Activated CD8-positive, alpha-beta memory T cell treated with anti-CD3 and anti-CD28 coated beads for 4 hours (primary cell): ENCODE data around the gene ATP2C1.

ENCODE experiments used
- DNase-seq, 2 donors: peaks; one replicate each; pipeline ENCODE4 v3.0.0-alpha.2; 2020; ENCODE audit warnings: low read depth in 2 of 2

Gene ATP2C1

DNA sequence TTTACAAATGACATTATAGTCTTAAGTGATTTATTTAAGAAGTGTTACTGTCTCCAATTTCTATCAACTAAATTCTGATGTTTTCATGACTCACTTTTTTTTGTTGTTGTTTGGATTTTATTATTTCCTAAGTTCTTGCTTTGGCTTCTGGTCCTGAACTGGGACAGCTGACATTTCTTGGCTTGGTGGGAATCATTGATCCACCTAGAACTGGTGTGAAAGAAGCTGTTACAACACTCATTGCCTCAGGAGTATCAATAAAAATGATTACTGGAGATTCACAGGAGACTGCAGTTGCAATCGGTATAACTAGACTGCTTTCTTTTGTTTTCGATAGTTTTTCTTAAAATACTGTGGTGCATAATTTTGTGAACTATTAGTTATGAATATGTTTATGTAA is 85.2 kb downstream of the ATP2C1 start:
- no peak for DNase-seq

DNA sequence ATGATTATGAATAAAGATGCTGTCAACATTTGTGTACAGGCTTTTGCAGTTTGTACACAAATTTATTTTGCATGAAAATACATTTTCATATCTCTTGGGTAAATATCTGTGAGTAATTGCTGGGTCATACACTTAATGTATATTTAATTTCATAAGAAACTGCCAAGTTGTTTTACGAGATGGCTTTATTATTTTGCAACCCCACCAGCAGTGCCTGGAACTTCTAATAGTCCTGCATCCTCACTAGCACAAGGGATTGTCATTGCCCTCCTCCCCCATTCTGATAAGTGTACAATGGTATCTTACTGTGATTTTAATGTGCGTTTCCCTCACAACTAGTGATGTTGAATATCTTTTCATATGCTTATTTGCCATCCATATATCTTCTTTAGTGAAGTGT is 87.6 kb downstream of the ATP2C1 start:
- DNase-seq, result no peak

DNA sequence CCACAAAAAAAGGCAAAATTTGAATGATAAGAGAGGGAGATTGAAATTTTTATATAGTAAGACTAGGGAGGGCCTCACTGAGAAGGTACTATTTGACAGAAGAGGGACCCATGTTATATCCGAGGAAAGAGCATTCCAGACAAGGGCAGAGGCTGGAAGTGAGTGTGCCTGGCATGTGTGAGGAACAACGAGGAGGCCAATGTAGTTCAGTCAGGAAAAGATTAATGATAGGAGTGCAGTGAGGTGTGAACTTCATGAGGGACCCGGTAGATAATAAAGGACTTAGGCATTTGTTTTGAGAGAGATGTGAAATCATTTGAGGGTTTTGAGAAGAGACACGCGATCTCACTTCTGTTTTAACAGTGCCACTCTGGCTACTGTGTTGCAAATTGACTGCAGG is 96.4 kb downstream of the ATP2C1 start:
- DNase-seq, result no peak

DNA sequence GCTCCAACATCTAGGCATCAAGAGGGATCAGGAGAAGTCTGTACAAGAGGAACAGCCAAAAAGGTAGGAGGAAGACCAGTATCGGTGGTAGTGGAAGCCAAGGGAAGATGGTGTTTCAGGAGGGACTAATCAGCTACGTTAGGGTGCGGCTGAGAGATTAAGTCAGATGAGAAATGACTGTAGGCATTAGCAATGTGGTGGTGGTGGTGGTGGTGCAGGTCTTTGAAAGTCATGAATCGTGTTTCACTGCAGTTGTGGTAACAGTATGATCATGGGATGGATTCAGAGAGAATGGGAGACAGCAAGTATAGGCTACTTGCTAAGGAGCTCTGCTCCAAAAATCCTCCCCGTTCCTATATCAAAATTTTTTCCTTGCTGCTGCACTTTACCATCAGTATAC is 97.2 kb downstream of the ATP2C1 start:
- no peak for DNase-seq

DNA sequence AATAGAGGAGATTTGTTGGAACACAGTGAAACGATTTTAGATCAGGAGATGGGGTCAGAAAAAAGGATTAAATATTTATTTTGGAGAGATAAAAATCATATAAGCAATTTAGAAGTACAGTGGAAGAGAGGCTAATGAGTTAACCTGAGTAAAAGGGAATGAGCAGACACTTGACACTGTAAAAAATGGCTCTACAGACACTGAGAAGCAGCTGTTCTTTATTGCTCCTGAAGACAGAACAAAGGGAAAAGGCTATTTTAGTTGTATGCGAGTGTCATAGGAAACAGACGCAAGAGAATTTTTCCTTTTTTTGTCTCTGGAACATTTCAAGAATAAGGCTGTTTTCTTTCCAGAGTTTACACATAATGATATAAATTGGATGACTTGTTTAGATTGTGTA is 98.5 kb downstream of the ATP2C1 start:
- no peak for DNase-seq

DNA sequence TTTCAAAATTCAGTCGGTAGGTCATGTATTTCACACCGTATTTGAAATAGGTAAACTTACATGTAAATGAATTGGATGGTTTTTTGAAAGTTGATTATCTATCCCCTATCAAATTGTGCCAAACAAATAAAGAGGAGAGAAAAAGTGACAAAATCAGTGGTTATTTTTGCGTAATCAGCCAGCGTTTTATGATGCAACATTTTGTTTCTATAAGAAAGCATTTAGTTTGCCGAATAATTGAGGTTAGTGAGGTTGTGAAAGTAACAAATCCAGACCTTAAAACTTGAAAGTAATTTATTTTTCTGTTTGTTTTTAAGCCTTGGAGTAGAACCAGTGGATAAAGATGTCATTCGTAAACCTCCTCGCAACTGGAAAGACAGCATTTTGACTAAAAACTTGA is 103.4 kb downstream of the ATP2C1 start:
- DNase-seq, result no peak

DNA sequence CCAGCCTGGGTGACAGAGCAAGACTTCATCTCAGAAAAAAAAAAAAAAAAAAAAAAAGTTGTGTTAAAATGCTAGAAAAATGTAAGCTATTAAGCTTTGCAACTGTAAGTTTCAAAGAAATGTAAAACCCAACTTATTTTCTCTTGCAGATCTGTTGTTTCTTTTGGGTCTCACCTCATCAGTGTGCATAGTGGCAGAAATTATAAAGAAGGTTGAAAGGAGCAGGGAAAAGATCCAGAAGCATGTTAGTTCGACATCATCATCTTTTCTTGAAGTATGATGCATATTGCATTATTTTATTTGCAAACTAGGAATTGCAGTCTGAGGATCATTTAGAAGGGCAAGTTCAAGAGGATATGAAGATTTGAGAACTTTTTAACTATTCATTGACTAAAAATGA is 107.2 kb downstream of the ATP2C1 start:
- DNase-seq, result no peak

DNA sequence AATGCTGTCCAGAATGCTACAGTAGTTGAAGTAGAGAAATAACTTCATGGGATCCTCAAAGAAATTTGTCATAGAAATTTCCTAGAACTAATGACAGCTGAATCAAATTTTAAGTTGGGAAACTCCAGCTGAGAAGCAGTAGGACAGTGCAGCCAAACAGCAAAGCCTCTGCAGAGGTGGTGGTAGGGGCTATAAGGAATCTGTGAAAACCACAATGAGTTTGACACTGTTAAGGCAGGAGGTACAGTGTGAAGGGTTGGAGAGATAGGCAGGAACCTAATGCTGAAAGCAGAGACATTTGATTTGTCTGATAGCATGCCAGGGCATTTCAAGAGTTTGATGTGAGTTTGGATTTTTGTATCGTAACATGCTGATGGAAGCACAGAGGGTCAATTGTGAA is 110.7 kb downstream of the ATP2C1 start:
- DNase-seq, result no peak

DNA sequence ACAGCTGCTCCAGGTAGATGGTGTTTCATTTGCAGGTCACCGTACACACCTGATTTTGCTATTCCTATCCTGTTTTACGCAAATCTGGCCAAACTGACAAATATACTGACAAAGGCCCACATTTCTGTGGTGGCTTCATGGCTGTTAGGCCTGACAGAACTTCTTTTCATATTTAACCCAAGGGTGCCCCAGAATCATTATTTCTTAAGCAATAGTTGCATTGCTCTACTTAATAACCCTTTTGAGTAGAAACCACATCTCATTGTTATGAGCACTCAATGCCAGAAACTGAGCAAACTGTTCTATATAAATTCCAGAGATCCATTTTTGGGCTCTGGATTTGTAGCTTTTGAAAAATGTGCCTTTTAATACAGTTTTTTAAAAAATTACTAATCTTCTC is 113.4 kb downstream of the ATP2C1 start:
- DNase-seq, result no peak

DNA sequence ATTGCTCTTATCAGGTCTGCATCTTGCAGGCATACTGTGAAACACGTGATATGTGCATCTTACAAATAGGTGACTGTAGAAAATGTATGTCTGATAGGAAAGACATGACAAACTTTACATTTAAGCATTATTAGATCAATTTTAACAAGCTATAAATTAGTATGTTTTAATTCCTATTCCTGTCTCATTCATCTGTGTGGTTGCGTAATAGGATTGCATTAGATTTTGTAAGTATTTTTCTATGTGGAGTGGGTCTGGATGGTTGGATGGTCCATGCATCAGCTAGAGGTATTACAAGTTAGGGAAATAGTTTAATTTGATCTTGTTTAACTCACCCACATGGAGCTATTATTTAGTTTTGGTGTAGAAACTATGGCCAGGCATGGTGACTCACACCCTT is 113.9 kb downstream of the ATP2C1 start:
- DNase-seq, result no peak

DNA sequence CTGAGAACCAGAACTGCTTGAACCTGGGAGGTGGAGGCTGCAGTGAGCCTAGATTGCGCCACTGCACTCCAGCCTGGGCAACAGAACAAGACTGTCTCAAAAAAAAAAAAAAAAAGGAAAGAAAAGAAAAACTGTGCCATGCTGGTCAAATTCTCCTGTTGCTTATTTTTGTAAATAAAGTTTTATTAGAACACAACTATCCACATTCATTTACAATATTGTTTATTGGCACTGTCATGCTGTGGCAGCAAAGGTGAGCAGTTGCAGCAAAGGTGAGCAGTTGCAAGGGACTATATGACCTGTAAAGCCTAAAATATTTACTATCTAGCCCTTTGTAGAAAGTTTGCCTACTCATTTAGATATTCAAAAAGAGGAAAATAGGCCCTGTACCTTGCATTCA is 114.4 kb downstream of the ATP2C1 start:
- DNase-seq, result no peak

DNA sequence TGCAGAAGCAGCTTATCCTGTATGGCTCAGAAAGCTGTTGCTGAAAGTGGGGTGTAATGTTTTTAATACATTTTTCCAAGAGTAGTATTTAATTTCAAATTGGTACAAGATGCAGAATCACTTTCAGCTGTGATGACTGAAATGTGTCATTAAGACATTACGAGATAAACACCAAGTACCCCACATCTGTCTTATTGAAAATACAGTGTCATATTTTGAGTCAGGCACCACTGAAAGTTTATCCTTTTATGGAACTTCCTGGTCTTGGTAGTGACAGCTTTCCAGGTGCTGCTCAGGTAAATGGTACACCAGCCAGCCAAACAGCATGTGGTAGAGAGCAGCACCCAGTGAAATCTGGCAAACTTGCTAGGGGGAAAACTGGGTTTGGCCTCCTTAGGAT is 115.8 kb downstream of the ATP2C1 start:
- no peak for DNase-seq

DNA sequence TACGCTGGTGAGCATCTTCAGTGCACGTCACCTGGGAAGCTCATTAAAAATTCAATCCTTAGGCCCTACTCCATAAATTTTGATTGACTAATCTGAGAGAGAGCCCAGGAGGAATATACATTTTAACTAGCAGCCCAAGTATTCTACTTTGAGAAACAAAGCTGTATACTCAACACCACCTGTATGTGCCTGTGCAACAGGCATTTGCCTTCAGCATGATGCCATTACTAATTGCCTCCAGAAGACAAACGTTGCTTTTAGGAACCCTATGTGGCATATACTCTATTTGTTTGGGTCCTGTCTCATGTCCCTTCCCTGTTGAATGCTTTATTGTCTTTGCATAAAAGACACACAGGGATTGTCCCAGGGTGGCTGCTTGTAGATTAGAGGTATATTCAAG is 125.1 kb downstream of the ATP2C1 start:
- DNase-seq, result no peak

DNA sequence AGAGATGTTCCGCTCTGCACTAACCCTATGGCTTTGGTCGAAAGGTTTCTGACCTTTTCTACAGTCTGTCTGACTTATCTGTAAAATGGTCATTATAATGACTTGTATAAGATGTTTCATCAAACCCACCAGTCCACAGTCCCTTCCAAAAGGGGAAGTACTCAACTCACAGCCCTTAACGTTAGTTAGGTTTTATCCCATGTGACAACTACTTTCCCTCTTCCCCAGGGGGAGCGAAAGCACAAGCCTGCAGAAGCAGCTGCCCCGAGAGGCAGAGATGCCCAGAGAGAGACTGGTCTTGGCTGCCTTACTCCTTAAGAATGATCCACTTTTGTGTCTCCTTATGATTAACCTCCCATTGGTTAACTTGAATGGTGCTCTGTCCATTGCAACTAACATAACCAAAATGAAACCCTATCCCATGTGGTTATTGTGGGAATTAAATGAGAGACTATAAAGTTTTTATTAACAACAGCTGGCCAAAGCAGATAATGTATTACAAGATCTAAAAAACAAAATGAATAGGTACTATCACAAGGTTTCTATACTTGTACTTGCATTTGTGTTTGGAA is 126.3 kb downstream of the ATP2C1 start:
- DNase-seq, result no peak

DNA sequence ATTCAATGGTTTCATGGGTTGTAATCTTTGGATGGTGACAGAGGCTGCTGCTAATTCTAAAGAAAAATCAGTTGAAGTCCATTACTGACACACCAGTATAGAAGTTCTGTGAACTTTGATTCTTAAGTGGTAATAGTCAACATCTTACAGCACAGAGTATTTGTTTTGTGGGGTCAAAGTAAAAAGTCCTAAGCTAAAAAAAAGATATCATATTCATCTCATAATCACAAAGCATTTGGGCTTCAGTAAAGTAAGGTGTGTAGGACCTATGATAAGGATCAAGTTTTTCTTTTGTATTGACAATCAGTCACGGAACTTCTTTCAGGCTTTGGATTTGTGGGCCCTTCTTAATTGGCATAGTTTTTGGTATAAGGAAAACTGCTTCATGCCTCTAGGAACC is 131.7 kb downstream of the ATP2C1 start:
- DNase-seq, result no peak

DNA sequence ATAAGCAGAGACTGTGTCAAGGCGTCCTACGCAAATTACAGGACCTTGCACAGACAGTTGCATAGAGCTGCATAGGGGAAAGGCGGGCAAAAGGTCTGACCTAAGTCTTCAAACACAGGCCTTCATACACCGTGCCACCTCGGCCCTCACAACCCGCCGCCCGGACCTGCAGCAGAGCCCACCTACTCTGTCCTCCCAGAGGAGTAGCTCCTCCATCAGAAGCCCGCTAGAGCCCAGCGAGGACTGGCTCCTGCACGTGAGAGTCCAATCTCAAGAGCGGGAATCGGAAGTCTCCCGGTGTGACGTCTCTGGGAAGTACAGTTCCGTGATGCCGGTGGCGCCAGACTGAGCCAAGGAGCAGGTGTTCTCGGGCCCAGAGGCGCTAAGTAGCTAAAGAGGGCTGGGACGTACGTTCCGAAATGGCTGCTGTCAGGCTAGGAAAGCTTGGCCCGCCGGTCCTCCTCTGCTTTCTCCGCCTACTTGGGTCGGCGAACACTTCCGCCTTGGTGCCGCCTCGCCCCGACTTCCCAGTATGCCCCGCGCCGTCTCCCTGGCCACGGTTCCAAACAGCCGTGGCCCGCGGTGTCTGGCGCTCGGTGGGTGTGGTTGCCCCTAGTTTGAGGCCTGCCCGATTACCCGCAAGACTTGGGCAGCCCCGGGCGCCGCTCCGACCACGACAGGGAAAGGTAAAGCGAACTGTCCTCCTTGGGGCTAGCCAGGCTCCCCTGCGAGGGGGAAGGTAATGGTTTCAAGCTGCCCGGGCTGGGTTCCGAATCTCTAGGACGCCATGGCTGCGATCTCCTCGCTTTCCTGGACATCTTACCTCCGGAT is 132.7 kb downstream of the ATP2C1 start, which contains the start of the genes ASTE1 and NEK11:
TSS of gene ASTE1 (minus strand) at position 505 of the 831 bp plus-strand sequence. CDS start 1,519 bp downstream, outside the sequence.
TSS of gene NEK11 (plus strand) at position 557 of the 831 bp plus-strand sequence. CDS start 2,832 bp downstream, outside the sequence.
- peak; percentile 76 to 82 for DNase-seq

DNA sequence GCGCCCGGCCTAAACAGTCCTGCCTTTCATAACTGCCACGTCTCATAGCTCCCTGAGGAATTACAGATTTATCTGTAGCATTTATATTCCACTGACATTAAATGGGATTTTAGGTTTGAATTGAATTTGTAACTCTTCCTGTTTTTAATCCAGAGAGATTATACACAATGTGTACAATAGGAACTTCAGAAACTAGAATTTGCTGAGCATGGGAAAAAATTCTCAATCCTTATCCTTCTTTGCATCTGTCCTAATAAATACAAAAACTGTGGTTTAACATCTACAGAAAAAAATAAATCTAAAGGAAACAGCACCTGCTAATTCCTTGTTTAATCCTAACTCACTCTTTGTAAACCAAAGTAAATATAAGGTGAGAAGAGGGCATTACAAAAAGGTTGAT is 135.0 kb downstream of the ATP2C1 start:
- DNase-seq, result no peak

DNA sequence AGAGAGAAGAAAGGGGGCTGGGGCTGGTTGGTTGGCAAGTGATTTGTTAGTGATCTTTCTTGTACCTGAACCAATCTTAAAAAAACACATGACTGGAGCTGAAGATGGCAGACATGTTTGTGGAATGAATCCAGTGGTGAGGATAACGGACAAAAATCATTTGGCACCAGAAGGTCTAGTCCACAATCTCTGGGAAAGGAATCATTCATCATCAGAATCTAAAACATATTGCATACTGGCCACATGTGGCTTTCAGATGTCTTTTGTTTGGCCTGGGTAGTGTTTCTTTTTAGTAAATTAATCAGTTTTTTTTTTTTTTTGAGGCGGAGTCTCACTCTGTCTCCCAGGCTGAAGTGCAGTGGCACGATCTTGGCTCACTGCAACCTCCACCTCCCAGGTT is 137.8 kb downstream of the ATP2C1 start:
- DNase-seq, result no peak

DNA sequence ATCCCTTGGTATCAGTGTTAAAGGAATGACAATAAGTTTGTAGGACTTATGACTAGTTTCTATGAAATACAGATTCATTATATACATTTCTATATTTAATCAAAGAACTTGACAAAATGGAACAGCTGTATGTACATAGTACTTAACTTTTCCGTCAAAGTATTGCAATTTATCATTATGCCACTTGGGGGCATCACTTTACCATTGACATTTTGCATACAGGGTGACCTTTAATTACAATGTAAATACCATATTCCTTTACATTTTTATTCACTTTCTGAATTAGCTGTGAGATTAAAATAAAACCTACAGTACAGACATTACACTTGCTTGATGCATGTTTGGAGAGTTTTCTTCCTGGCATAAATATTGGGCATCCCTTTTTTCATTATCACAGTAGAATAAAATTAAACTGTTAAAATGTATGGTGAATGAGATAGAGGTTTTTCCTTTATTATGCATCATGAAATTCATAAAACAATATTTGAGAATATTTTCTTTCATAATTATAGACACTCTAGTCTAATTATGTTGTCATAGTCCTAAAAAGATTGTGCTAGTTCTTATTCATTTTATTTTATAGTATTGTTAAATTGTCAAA is 139.7 kb downstream of the ATP2C1 start:
- no peak for DNase-seq

DNA sequence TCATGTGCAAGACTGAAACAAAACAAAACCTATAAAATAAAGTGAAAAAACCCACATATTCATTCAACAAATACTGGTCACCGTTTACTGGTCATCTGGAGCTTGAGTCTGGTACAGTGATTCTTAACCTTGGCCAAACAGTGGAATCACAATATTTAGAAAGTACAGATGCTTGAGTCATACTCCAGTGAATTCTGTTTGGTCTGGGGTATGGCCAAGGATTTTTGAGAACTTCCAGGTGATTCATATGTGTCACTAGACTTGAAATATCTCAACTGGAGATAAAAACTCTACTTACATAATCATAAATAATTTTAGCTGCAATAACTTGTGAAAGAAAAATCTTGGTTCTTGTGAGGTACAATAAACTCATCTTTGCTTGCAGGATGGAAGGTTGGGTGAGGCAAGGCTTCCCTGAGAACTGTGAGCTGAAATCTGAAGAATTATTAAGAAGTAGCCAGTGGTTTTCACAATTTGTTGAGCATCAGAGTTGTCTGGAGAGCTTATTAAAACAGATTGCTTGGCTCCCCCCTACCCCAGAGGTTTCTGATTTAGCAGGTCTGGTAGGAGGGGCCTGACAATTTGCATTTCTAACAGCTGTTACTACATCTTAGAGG is 142.4 kb downstream of the ATP2C1 start:
- DNase-seq, result no peak

DNA sequence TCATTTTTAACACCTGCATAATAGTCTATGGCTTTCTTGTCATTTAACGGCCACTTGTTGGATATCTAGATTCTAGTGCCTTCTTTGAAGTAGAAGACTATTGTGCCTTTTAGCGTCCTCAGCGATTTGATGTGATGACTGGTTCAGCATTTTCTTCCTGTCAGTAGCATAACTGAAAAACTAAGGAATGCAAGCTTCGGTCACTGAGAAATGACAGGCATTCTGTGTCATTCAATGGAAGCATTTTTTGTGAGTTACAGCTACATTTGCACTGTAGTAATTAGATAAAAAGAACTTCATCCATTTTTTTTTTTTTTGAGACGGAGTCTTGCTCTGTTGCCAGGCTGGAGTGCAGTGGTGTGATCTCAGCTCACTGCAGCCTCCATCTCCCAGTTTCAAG is 143.1 kb downstream of the ATP2C1 start:
- no peak for DNase-seq

DNA sequence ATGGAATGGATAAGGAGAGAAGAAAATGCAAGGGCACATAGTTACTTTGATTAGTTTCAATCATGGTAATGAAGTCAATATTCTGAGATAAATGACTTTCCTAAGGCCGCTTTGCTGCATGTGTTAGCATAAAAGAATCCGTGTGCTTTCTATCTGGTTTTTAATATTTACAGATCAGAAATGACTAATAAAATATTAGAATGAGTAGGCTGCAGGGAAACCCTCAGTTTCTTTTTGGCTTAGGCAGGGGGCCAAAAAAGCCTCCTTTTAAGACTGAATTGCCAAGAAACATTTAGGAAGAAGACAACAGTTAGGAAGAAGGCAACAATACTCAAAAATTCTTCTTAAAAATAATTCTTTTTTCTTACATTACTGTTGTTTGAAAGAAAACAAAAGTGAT is 144.4 kb downstream of the ATP2C1 start:
- DNase-seq, result no peak
